LNCaP clone FGC (cell line): Measurements from ENCODE around the gene SCAMP2.

Experiments used
- DNase-seq: peaks from one replicate; pipeline ENCODE4 v3.0.0-alpha.2; 2011; ENCODE audit warnings: low read depth
- H3K4me3 ChIP-seq: 2 replicates; pipeline ENCODE4 v1.5.1; 2011; ENCODE audit warnings: mild to moderate bottlenecking, low read depth, low read length, control low read depth
- CTCF ChIP-seq: IDR thresholded peaks from 2 replicates; pipeline ENCODE4 v1.5.1; 2012; ENCODE audit warnings: mild to moderate bottlenecking; ENCODE audit not compliant: control insufficient read depth, insufficient read depth; ENCODE audit errors: extremely low read depth

SCAMP2 gene

GRCh38 chr15:74826921-74827320, 46.2 kb downstream of the SCAMP2 start:
- no peak overlapping the region for H3K4me3 ChIP-seq
- TF ChIP-seq CTCF: no peak
- no peak for DNase-seq

- no peak for TF ChIP-seq CTCF
- no peak within 1 kb of the TSS for H3K4me3 ChIP-seq
- DNase-seq: no peak
Measured at GRCh38 chr15:74826364-74826819, 46.8 kb downstream of the SCAMP2 start, which contains the start of gene CPLX3. TSS of gene CPLX3 (plus strand) at chr15:74826627. CDS start at chr15:74826704, 77 bp downstream.

GRCh38 chr15:74825866-74826265, 47.3 kb downstream of the SCAMP2 start:
- no peak for DNase-seq
- H3K4me3 ChIP-seq: no peak overlapping the region
- TF ChIP-seq CTCF: no peak

GRCh38 chr15:74824976-74825375, 48.2 kb downstream of the SCAMP2 start:
- DNase-seq: no peak
- no peak for TF ChIP-seq CTCF
- no peak overlapping the region for H3K4me3 ChIP-seq

- DNase-seq: no peak
- H3K4me3 ChIP-seq: no peak overlapping the region
- TF ChIP-seq CTCF: no peak
Measured at GRCh38 chr15:74823324-74823723, 49.8 kb downstream of the SCAMP2 start.

GRCh38 chr15:74822233-74822632, 50.9 kb downstream of the SCAMP2 start:
- DNase-seq: no peak
- no peak overlapping the region for H3K4me3 ChIP-seq
- TF ChIP-seq CTCF: no peak

- H3K4me3 ChIP-seq: no peak overlapping the region
- no peak for DNase-seq
Measured at GRCh38 chr15:74821790-74822158, 51.4 kb downstream of the SCAMP2 start.

More at GRCh38 chr15:74821790-74822158, 51.4 kb downstream of the SCAMP2 start:
- TF ChIP-seq CTCF: no peak
